Measurements from ENCODE around the gene PARD3B.

The PARD3B gene

GRCh38 chr2:205579335-205579734 lies 1034.1 kb downstream of the PARD3B start:
- Histone ChIP-seq H3K4me2 (ENCODE audit: low read length) (no peak overlapping the region), H3K9me2 (replicated peaks; ENCODE audit: control insufficient read depth, low read length) (no peaks in the 10 kb centered on the region), H3K27ac (ENCODE audit: low read depth, low read length) (no peak overlapping the region), H3K27me3 (ENCODE audit: control insufficient read depth, low read length) (no peaks in the 10 kb centered on the region), H3K36me3 (ENCODE audit: control insufficient read depth, low read length) (no peaks in the 10 kb centered on the region), H3K4me1 (ENCODE audit: control insufficient read depth, low read length) (no peaks in the 10 kb centered on the region), H4K20me1 (ENCODE audit: control insufficient read depth, insufficient read depth, low read depth, low read length) (no peaks in the 10 kb centered on the region), H3K4me3 (ENCODE audit: low read length) (no peak overlapping the region), H3K9me3 (ENCODE audit: control insufficient read depth, insufficient read depth, low read length) (no peaks in the 10 kb centered on the region), H3K79me2 (ENCODE audit: control insufficient read depth, low read length) (no peaks in the 10 kb centered on the region), H3F3A (ENCODE audit: control insufficient read depth, insufficient read depth) (no peaks in the 10 kb centered on the region)
- TF ChIP-seq EZH2phosphoT487 (IDR thresholded peaks at IDR 0.05; ENCODE audit: borderline replicate concordance, low read length) (no peak), CTCF (IDR thresholded peaks at IDR 0.05; ENCODE audit: low read depth, low read length, poor library complexity, severe bottlenecking) (no peak)

- no peaks in the 10 kb centered on the region for H3K27me3 ChIP-seq (ENCODE audit: control insufficient read depth, low read length)
- H3K4me1 ChIP-seq (ENCODE audit: control insufficient read depth, low read length) = no peaks in the 10 kb centered on the region
- H3K27ac ChIP-seq (ENCODE audit: low read depth, low read length) = no peak overlapping the region
- H4K20me1 ChIP-seq (ENCODE audit: control insufficient read depth, insufficient read depth, low read depth, low read length) = no peaks in the 10 kb centered on the region
- H3F3A ChIP-seq (ENCODE audit: control insufficient read depth, insufficient read depth) = no peaks in the 10 kb centered on the region
- no peaks in the 10 kb centered on the region for H3K79me2 ChIP-seq (ENCODE audit: control insufficient read depth, low read length)
- no peak overlapping the region for H3K4me2 ChIP-seq (ENCODE audit: low read length)
- no peak overlapping the region for H3K4me3 ChIP-seq (ENCODE audit: low read length)
- TF ChIP-seq CTCF (IDR thresholded peaks at IDR 0.05; ENCODE audit: low read depth, low read length, poor library complexity, severe bottlenecking) (no peak), EZH2phosphoT487 (IDR thresholded peaks at IDR 0.05; ENCODE audit: borderline replicate concordance, low read length) (no peak)
- no peaks in the 10 kb centered on the region for H3K9me3 ChIP-seq (ENCODE audit: control insufficient read depth, insufficient read depth, low read length)
- H3K9me2 ChIP-seq (replicated peaks; ENCODE audit: control insufficient read depth, low read length) = no peaks in the 10 kb centered on the region
- no peaks in the 10 kb centered on the region for H3K36me3 ChIP-seq (ENCODE audit: control insufficient read depth, low read length)
Measured at GRCh38 chr2:205580212-205580987, 1035.1 kb downstream of the PARD3B start.

DNA sequence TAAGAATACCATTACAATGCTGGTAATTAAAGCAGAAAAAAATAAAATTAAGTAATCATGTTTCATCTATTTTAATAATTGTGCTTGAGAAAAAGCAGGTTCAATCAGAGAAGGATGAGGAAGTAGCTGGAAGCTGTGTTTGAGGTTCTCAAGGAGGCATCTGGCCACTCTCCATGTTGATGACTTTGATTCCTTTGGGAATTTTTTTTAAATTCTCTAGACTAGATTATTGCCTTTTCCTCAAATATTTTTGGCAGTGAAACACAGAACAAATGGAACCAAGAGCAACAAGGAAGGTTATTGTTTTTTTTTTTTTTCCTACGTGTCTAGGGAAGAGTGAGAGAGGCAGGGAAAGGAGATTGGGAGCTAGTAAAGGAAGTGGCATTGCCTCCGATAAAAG lies 1037.1 kb downstream of the PARD3B start:
- no peaks in the 10 kb centered on the region for H4K20me1 ChIP-seq (ENCODE audit: control insufficient read depth, insufficient read depth, low read depth, low read length)
- no peak overlapping the region for H3K27ac ChIP-seq (ENCODE audit: low read depth, low read length)
- no peaks in the 10 kb centered on the region for H3K79me2 ChIP-seq (ENCODE audit: control insufficient read depth, low read length)
- no peaks in the 10 kb centered on the region for H3F3A ChIP-seq (ENCODE audit: control insufficient read depth, insufficient read depth)
- no peaks in the 10 kb centered on the region for H3K4me1 ChIP-seq (ENCODE audit: control insufficient read depth, low read length)
- no peaks in the 10 kb centered on the region for H3K27me3 ChIP-seq (ENCODE audit: control insufficient read depth, low read length)
- no peak overlapping the region for H3K4me2 ChIP-seq (ENCODE audit: low read length)
- H3K9me2 ChIP-seq (replicated peaks; ENCODE audit: control insufficient read depth, low read length) = no peaks in the 10 kb centered on the region
- H3K9me3 ChIP-seq (ENCODE audit: control insufficient read depth, insufficient read depth, low read length) = no peaks in the 10 kb centered on the region
- H3K4me3 ChIP-seq (ENCODE audit: low read length) = no peak overlapping the region
- no peaks in the 10 kb centered on the region for H3K36me3 ChIP-seq (ENCODE audit: control insufficient read depth, low read length)
- TF ChIP-seq CTCF (IDR thresholded peaks at IDR 0.05; ENCODE audit: low read depth, low read length, poor library complexity, severe bottlenecking) (no peak), EZH2phosphoT487 (IDR thresholded peaks at IDR 0.05; ENCODE audit: borderline replicate concordance, low read length) (no peak)
